ENCODE measurements around the gene OR6B1.
"Not testable (repeated sequence)": the region's sequence is repeated elsewhere in the genome, so short reads cannot be mapped to it uniquely, and the experiment has no call there.

Gene OR6B1

GRCh38 chr7:144049491-144049890 is 49.4 kb downstream of the OR6B1 start:
- ATAC-seq = no peak

DNA sequence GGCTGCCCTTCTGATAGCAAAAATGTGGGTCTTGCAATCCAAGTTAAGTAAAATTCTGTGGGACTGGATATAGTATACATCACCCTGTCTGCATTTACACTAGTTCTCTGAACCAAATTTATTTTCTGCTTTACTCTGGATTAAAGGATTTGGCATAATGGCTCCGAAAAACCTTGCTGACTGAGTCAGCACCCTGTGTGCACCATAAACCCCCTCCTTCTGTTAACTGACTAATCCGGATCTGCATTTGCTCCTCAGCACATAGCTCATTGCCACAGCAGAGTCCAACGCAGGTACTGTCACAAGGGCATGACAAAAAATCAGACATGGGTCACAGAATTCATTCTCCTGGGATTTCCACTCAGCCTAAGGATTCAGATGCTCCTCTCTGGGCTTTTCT is 50.0 kb downstream of the OR6B1 start:
- no peak for ATAC-seq

- ATAC-seq = not testable (repeated sequence)
These were observed 50.8 kb downstream of the OR6B1 start for GRCh38 chr7:144050884-144051283.

DNA sequence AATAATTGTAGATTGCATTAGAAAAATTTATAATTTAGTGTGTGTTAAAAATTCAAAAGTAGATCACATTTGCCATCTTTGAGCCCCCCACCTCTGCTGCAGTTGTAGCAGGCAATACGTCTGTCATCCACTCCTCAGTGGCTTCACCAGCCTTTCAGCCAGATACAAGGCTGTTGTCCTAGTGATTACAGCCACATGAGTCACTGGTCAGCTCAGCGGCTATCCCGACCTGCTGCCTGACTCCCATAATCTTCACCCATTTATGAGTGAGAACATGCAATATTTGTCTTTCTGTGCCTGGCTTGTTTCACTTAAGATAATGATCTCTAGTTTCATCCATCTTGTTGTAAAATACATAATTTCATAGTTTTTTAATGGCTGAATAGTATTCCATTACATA is 57.8 kb downstream of the OR6B1 start:
- ATAC-seq = no peak

All from activated CD4-positive, CD25-positive, alpha-beta regulatory T cell treated with anti-CD3 and anti-CD28 coated beads, Interleukin-2, amount 50 U/mL, for 24 hours (primary cell).